Measurements from ENCODE around the gene KCNAB1.

GRCh38 chr3:156349978-156350377 lies 229.6 kb downstream of the KCNAB1 start:
- TF ChIP-seq CTCF (IDR thresholded peaks at IDR 0.05 in 2 of 3, conservative IDR thresholded peaks at IDR 0.05 in 1 of 3; ENCODE audit: borderline replicate concordance in 1 of 3, insufficient read depth in 1 of 3, low read depth in 2 of 3, low read length in 2 of 3), result no peak
- no peak for TF ChIP-seq CBX3 (IDR thresholded peaks at IDR 0.05; ENCODE audit: low read depth)
- TF ChIP-seq ZBTB33 (IDR thresholded peaks at IDR 0.05; ENCODE audit: extremely low read depth, insufficient replicate concordance, low read length), result no peak
- no peak for TF ChIP-seq EZH2 (IDR thresholded peaks at IDR 0.05)
- TF ChIP-seq EGR1 (IDR thresholded peaks at IDR 0.05; ENCODE audit: low read depth), result no peak
- no peak for TF ChIP-seq EZH2phosphoT487 (IDR thresholded peaks at IDR 0.05; ENCODE audit: borderline replicate concordance)

Measured in HCT116 (cell line).